MCF 10A (cell line): ENCODE measurements around the gene PPP2R3C. TPM values are rescaled to one million over a fixed set of nuclear protein-coding genes. Genes with fewer than 3 reads are reported as not detected.

Experiments
- BruUV-seq: library from RNA; stranded (reverse); fragments of 400-500 nt; replicated peaks from 2 replicates; lab custom pipeline; 2021; lab: Mats Ljungman, UMichigan
- CTCF ChIA-PET: fragments of 300-600 bp; sonication (Branson Sonifier 250); formaldehyde crosslinking; extraction: SDS; loops from one replicate; lab custom pipeline; 2021; ENCODE audit warnings: antibody characterized with exemption, inconsistent platforms; lab: Yijun Ruan, JAX
- POLR2A ChIA-PET: fragments of 300-600, 350-650 bp; sonication (Branson Sonifier 250); formaldehyde crosslinking; extraction: SDS; loops from one replicate; lab custom pipeline; 2020; ENCODE audit warnings: antibody characterized with exemption, inconsistent platforms; lab: Yijun Ruan, JAX
- DNase-seq: peaks from one replicate; pipeline ENCODE4 v3.0.0-alpha.2; 2018; ENCODE audit not compliant: unreplicated experiment
- H3K27ac Mint-ChIP-seq: one replicate; pipeline ENCODE4 v1.8.0; 2022; ENCODE audit warnings: mild to moderate bottlenecking, low read depth, mixed read lengths; ENCODE audit not compliant: unreplicated experiment
- H3K27me3 Mint-ChIP-seq: one replicate; pipeline ENCODE4 v1.8.0; 2022; ENCODE audit warnings: mixed read lengths; ENCODE audit not compliant: insufficient read depth, unreplicated experiment
- H3K36me3 Mint-ChIP-seq: one replicate; pipeline ENCODE4 v1.8.0; 2022; ENCODE audit warnings: mild to moderate bottlenecking, moderate library complexity, mixed read lengths; ENCODE audit not compliant: insufficient read depth, unreplicated experiment
- H3K4me1 Mint-ChIP-seq: one replicate; pipeline ENCODE4 v1.8.0; 2022; ENCODE audit warnings: mixed read lengths; ENCODE audit not compliant: insufficient read depth, unreplicated experiment
- H3K4me3 Mint-ChIP-seq: one replicate; pipeline ENCODE4 v1.8.0; 2022; ENCODE audit warnings: mild to moderate bottlenecking, moderate library complexity, mixed read lengths; ENCODE audit not compliant: unreplicated experiment
- H3K9me3 Mint-ChIP-seq: one replicate; pipeline ENCODE4 v1.8.0; 2022; ENCODE audit warnings: mixed read lengths; ENCODE audit not compliant: unreplicated experiment
- CTCF ChIP-seq: fragments of 200-600 bp; IDR thresholded peaks from one replicate; pipeline ENCODE4 v1.8.0; 2022; ENCODE audit warnings: antibody characterized with exemption, mild to moderate bottlenecking; ENCODE audit not compliant: unreplicated experiment
- intact Hi-C: fragments of 100-400 bp; cut with micrococcal nuclease; formaldehyde crosslinking; loops from 2 replicates; pipeline ENCODE4 v1.14.1; 2022
- total RNA-seq: library from RNA; stranded (reverse); gene quantifications from 2 replicates; pipeline ENCODE4 v1.2.3, GENCODE V29; 2022

Gene PPP2R3C
- total RNA-seq, 1 experiment from 2014 or later: 21.6 TPM

GRCh38 chr14:35134329-35135123 lies 12.7 kb upstream of the PPP2R3C start:
- no peak for TF ChIP-seq CTCF
- intact Hi-C loops: no loop called here
- Mint-ChIP-seq H3K27ac (peak overlapping the region; percentile 11), H3K4me1 (peaks cover 19% of the 10 kb centered on the region), H3K4me3 (no peak overlapping the region), H3K36me3 (peaks cover 59% of the 10 kb centered on the region), H3K9me3 (no peaks in the 10 kb centered on the region), H3K27me3 (no peaks in the 10 kb centered on the region)
- peak; percentile 70 for DNase-seq
- ChIA-PET CTCF (interaction anchor here (0.6 to 1.6 kb wide), 3 partner anchors 95 to 279 kb away, joined by 4 to 9 read pairs (median 4); no protein-coding TSS in a partner anchor), POLR2A (interaction anchor here (0.7 to 1.7 kb wide), 5 partner anchors 11 to 271 kb away, joined by 3 to 7 read pairs (median 4); partner anchors contain the start of genes PPP2R3C and PRORP)
- no TSS peak for BruUV-seq

GRCh38 chr14:35133542-35134328 lies 11.9 kb upstream of the PPP2R3C start:
- BruUV-seq: no TSS peak
- Mint-ChIP-seq H3K4me3 (no peak overlapping the region), H3K27ac (peak overlapping the region; percentile 11), H3K9me3 (no peaks in the 10 kb centered on the region), H3K36me3 (peaks cover 59% of the 10 kb centered on the region), H3K4me1 (peaks cover 19% of the 10 kb centered on the region), H3K27me3 (no peaks in the 10 kb centered on the region)
- intact Hi-C loops: no loop called here
- DNase-seq: peak; percentile 14
- TF ChIP-seq CTCF: no peak
- CTCF ChIA-PET: interaction anchor here (1.3 to 1.6 kb wide), 3 partner anchors 96 to 280 kb away, joined by 4 to 9 read pairs (median 4); no protein-coding TSS in a partner anchor
- POLR2A ChIA-PET: interaction anchor here (0.6 to 1.6 kb wide), 5 partner anchors 11 to 634 kb away, joined by 3 to 7 read pairs (median 5); partner anchors contain the start of gene PPP2R3C

GRCh38 chr14:35124127-35124526 lies 2.3 kb upstream of the PPP2R3C start:
- Mint-ChIP-seq H3K27ac (peak overlapping the region; percentile 100), H3K36me3 (peaks cover 27% of the 10 kb centered on the region), H3K27me3 (no peaks in the 10 kb centered on the region), H3K4me3 (peak overlapping the region; percentile 98), H3K9me3 (no peaks in the 10 kb centered on the region), H3K4me1 (peaks cover 29% of the 10 kb centered on the region)
- POLR2A ChIA-PET: interaction anchor here (0.7 to 5.0 kb wide), 16 partner anchors 11 to 280 kb away, joined by 3 to 85 read pairs (median 5); partner anchors contain the start of genes BAZ1A, FAM177A1, NFKBIA and PSMA6
- no TSS peak for BruUV-seq
- CTCF ChIA-PET: interaction anchor here (0.6 to 1.5 kb wide), 8 partner anchors 25 to 298 kb away, joined by 3 to 4 read pairs (median 3); no protein-coding TSS in a partner anchor
- TF ChIP-seq CTCF: no peak
- intact Hi-C loops: no loop called here
- DNase-seq: no peak
